Mucosa of descending colon (tissue), 3 donors: ENCODE measurements around the gene THSD1. TPM values are rescaled to one million over a fixed set of nuclear protein-coding genes. Genes with fewer than 3 reads are reported as not detected.

ENCODE experiments used
- ATAC-seq: fragments of 200-7000 bp; cut with Tn5 transposase; one replicate; pipeline ENCODE4 v1.9.1; 2020; ENCODE audit warnings: mild to moderate bottlenecking, moderate library complexity
- DNase-seq, 3 donors: peaks; one replicate each; pipeline ENCODE4 v3.0.0-alpha.2; 2020
- H3K36me3 ChIP-seq: fragments of 200-600 bp; one replicate; pipeline ENCODE4 v1.8.0; 2021; ENCODE audit warnings: low read depth, mild to moderate bottlenecking
- H3K4me1 ChIP-seq: fragments of 200-600 bp; one replicate; pipeline ENCODE4 v1.8.0; 2021; ENCODE audit warnings: low read depth, mild to moderate bottlenecking
- H3K4me3 ChIP-seq: fragments of 200-600 bp; one replicate; pipeline ENCODE4 v1.8.0; 2021; ENCODE audit warnings: mild to moderate bottlenecking
- H3K9me3 ChIP-seq: fragments of 200-600 bp; one replicate; pipeline ENCODE4 v1.8.0; 2021; ENCODE audit warnings: mild to moderate bottlenecking
- CTCF ChIP-seq: fragments of 200-600 bp; IDR thresholded peaks from one replicate; pipeline ENCODE4 v1.8.0; 2022; ENCODE audit warnings: antibody characterized with exemption, mild to moderate bottlenecking
- intact Hi-C, 2 donors: fragments of 100-400 bp; cut with DNase I in 1 of 2; cut with micrococcal nuclease in 1 of 2; formaldehyde crosslinking; loops; one replicate each; pipeline versions ENCODE4 v1.11.0 to v1.11.1; 2022; cut with DNase I, micrococcal nuclease
- total RNA-seq, 3 donors: library from RNA; stranded (reverse); fragmentation: NEBNext Ultra II Directional in 2 of 3; extraction: Animal tissue kit (Norgen Biotek cat#: 25700) in 2 of 3; gene quantifications; one replicate each; pipeline versions ENCODE4 v1.2.1 to v1.2.4, GENCODE V29; 2021 to 2023
- donor health status: DM: no; HTN: no; CAD: no; lungs with moderate emphysema.
- donor health status: DM: no; HTN: no; CAD: no.
- donor health status: DM: no; HTN: yes; CAD: no.

The THSD1 gene
- total RNA-seq, 3 donors from 2014 or later = 1.2 to 3.2 (median 2.0) TPM

GRCh38 chr13:52428295-52428694 lies 22.3 kb upstream of the THSD1 start:
- H3K4me1 ChIP-seq = no peaks in the 10 kb centered on the region
- intact Hi-C loops = no loop called here
- no peak for DNase-seq
- no peak overlapping the region for H3K4me3 ChIP-seq
- no peak for TF ChIP-seq CTCF
- peak; percentile 66 for ATAC-seq
- no peaks in the 10 kb centered on the region for H3K9me3 ChIP-seq
- no peaks in the 10 kb centered on the region for H3K36me3 ChIP-seq

GRCh38 chr13:52421216-52421615 lies 15.2 kb upstream of the THSD1 start:
- no peaks in the 10 kb centered on the region for H3K4me1 ChIP-seq
- no peak for DNase-seq
- no peaks in the 10 kb centered on the region for H3K36me3 ChIP-seq

GRCh38 chr13:52419080-52419479 lies 13.1 kb upstream of the THSD1 start:
- TF ChIP-seq CTCF = no peak
- H3K4me1 ChIP-seq = no peaks in the 10 kb centered on the region
- no peaks in the 10 kb centered on the region for H3K36me3 ChIP-seq
- ATAC-seq (no peak), DNase-seq (no peak)
- intact Hi-C loops = no loop called here
- H3K9me3 ChIP-seq = no peaks in the 10 kb centered on the region
- no peak overlapping the region for H3K4me3 ChIP-seq

More at GRCh38 chr13:52421216-52421615, 15.2 kb upstream of the THSD1 start:
- no peak for ATAC-seq
- H3K9me3 ChIP-seq = no peaks in the 10 kb centered on the region
- TF ChIP-seq CTCF = no peak
- H3K4me3 ChIP-seq = no peak overlapping the region
- intact Hi-C loops = no loop called here

- Histone ChIP-seq H3K9me3 (no peaks in the 10 kb centered on the region), H3K4me1 (no peaks in the 10 kb centered on the region), H3K36me3 (no peaks in the 10 kb centered on the region), H3K4me3 (no peak overlapping the region)
- ATAC-seq (no peak), DNase-seq (no peak)
- intact Hi-C loops = no loop called here
- TF ChIP-seq CTCF = no peak
These were observed 9.0 kb upstream of the THSD1 start for GRCh38 chr13:52414963-52415362.

GRCh38 chr13:52414051-52414450 lies 8.1 kb upstream of the THSD1 start:
- no peak for DNase-seq
- Histone ChIP-seq H3K36me3 (no peaks in the 10 kb centered on the region), H3K4me1 (no peaks in the 10 kb centered on the region), H3K9me3 (no peaks in the 10 kb centered on the region), H3K4me3 (no peak overlapping the region)
- intact Hi-C loops = no loop called here
- no peak for ATAC-seq
- TF ChIP-seq CTCF = no peak

- Histone ChIP-seq H3K9me3 (no peaks in the 10 kb centered on the region), H3K36me3 (no peaks in the 10 kb centered on the region), H3K4me3 (no peak overlapping the region), H3K4me1 (no peaks in the 10 kb centered on the region)
- intact Hi-C loops = no loop called here
- ATAC-seq = no peak
- DNase-seq = no peak
- TF ChIP-seq CTCF = no peak
These were observed 6.2 kb upstream of the THSD1 start for GRCh38 chr13:52412128-52412527.
